HFFc6 (cell line): Measurements from ENCODE around the gene CCDC71L. TPM values are rescaled to one million over a fixed set of nuclear protein-coding genes. Genes with fewer than 3 reads are reported as not detected.
A peak's percentile ranks its signal among the peaks of the same experiment; 100 is the strongest.

ENCODE experiments used
- DNase-seq: peaks from one replicate; pipeline ENCODE4 v3.0.0-alpha.2; 2018
- H3K27ac Mint-ChIP-seq: 2 replicates; pipeline ENCODE4 v1.8.0; 2020; ENCODE audit warnings: mild to moderate bottlenecking, mixed read lengths
- H3K27me3 Mint-ChIP-seq: 2 replicates; pipeline ENCODE4 v1.8.0; 2021; ENCODE audit warnings: mild to moderate bottlenecking, moderate library complexity, mixed read lengths; ENCODE audit not compliant: insufficient read depth
- H3K36me3 Mint-ChIP-seq: 2 replicates; pipeline ENCODE4 v1.8.0; 2021; ENCODE audit warnings: low read depth, mixed read lengths
- H3K4me1 Mint-ChIP-seq: 2 replicates; pipeline ENCODE4 v1.8.0; 2020; ENCODE audit warnings: low read depth, mixed read lengths
- H3K4me3 Mint-ChIP-seq: 2 replicates; pipeline ENCODE4 v1.8.0; 2020; ENCODE audit warnings: mild to moderate bottlenecking, moderate library complexity, mixed read lengths
- H3K9me3 Mint-ChIP-seq: 2 replicates; pipeline ENCODE4 v1.8.0; 2020; ENCODE audit warnings: mild to moderate bottlenecking, mixed read lengths
- CTCF ChIP-seq: fragments of 200-600 bp; sonication (generic); IDR thresholded peaks from 2 replicates; pipeline ENCODE4 v1.5.0; 2021; ENCODE audit warnings: antibody characterized with exemption, mild to moderate bottlenecking
- total RNA-seq, 6 experiments: library from RNA; stranded (reverse); fragmentation: NEBNext Ultra II Directional; extraction: Animal tissue kit (Norgen Biotek cat#: 25700); gene quantifications; 2 replicates in 1 of 6; 3 replicates in 5 of 6; pipeline ENCODE4 v1.2.3, GENCODE V29; 2021

CCDC71L gene
- total RNA-seq, 6 experiments from 2014 or later = 109 to 154 (median 119) TPM

- H3K4me1 Mint-ChIP-seq = peaks cover 21% of the 10 kb centered on the region
- no peak for DNase-seq
- H3K9me3 Mint-ChIP-seq = no peaks in the 10 kb centered on the region
- H3K4me3 Mint-ChIP-seq = peak overlapping the region; percentile 19; the same call in 1 of the 2 replicates
- H3K27ac Mint-ChIP-seq = peak overlapping the region; percentile 66
- no peak for TF ChIP-seq CTCF
- H3K36me3 Mint-ChIP-seq = peaks cover 22% of the 10 kb centered on the region
- no peaks in the 10 kb centered on the region for H3K27me3 Mint-ChIP-seq
Measured at GRCh38 chr7:106615808-106616707, 44.9 kb downstream of the CCDC71L start.

GRCh38 chr7:106614751-106615150, 46.2 kb downstream of the CCDC71L start:
- no peaks in the 10 kb centered on the region for H3K9me3 Mint-ChIP-seq
- peaks cover 21% of the 10 kb centered on the region for H3K4me1 Mint-ChIP-seq
- H3K4me3 Mint-ChIP-seq = peak overlapping the region; percentile 57
- DNase-seq = no peak
- H3K27me3 Mint-ChIP-seq = peaks cover 3% of the 10 kb centered on the region; the same call in 1 of the 2 replicates
- H3K27ac Mint-ChIP-seq = peak overlapping the region; percentile 76
- TF ChIP-seq CTCF = no peak
- peaks cover 22% of the 10 kb centered on the region for H3K36me3 Mint-ChIP-seq

GRCh38 chr7:106613848-106614560, 47.0 kb downstream of the CCDC71L start:
- peak overlapping the region; percentile 76 for H3K27ac Mint-ChIP-seq
- peak overlapping the region; percentile 57 for H3K4me3 Mint-ChIP-seq
- TF ChIP-seq CTCF = no peak
- DNase-seq = peak; percentile 61
- no peaks in the 10 kb centered on the region for H3K9me3 Mint-ChIP-seq
- H3K36me3 Mint-ChIP-seq = peaks cover 18% of the 10 kb centered on the region
- H3K4me1 Mint-ChIP-seq = peaks cover 19% of the 10 kb centered on the region
- peaks cover 4% of the 10 kb centered on the region; the same call in 1 of the 2 replicates for H3K27me3 Mint-ChIP-seq

GRCh38 chr7:106613279-106613678, 47.7 kb downstream of the CCDC71L start:
- Mint-ChIP-seq H3K36me3 (peaks cover 16% of the 10 kb centered on the region), H3K9me3 (no peaks in the 10 kb centered on the region), H3K4me3 (no peak overlapping the region), H3K4me1 (peaks cover 12% of the 10 kb centered on the region), H3K27me3 (peaks cover 4% of the 10 kb centered on the region; the same call in 1 of the 2 replicates), H3K27ac (peak overlapping the region; percentile 76)
- DNase-seq = no peak
- no peak for TF ChIP-seq CTCF

- Mint-ChIP-seq H3K27me3 (peaks cover 4% of the 10 kb centered on the region; the same call in 1 of the 2 replicates), H3K4me3 (no peak overlapping the region), H3K36me3 (peaks cover 16% of the 10 kb centered on the region), H3K27ac (peak overlapping the region; percentile 87), H3K4me1 (peaks cover 3% of the 10 kb centered on the region), H3K9me3 (no peaks in the 10 kb centered on the region)
- TF ChIP-seq CTCF = no peak
- no peak for DNase-seq
Measured at GRCh38 chr7:106612432-106612831, 48.5 kb downstream of the CCDC71L start.
